Coronary artery (tissue), 2 donors: ENCODE measurements around the gene ACAP3.

Source experiments
- DNase-seq: peaks from one replicate; pipeline ENCODE4 v3.0.0-alpha.2; 2017; ENCODE audit warnings: low spot score
- H3K27ac ChIP-seq, 2 donors: fragments of 200-600 bp; sonication (generic); one replicate each; pipeline ENCODE4 v1.5.1; 2016 to 2019
- H3K4me3 ChIP-seq: fragments of 200-600 bp; sonication (generic); 2 replicates; pipeline ENCODE4 v1.5.1; 2016; ENCODE audit warnings: mild to moderate bottlenecking, moderate library complexity
- TF ChIP-seq, protein P1 (sequence below): fragments of 200-600 bp; sonication (generic); IDR thresholded peaks from one replicate; pipeline ENCODE4 v1.5.1; 2019; ENCODE audit warnings: antibody characterized with exemption

The ACAP3 gene

DNA sequence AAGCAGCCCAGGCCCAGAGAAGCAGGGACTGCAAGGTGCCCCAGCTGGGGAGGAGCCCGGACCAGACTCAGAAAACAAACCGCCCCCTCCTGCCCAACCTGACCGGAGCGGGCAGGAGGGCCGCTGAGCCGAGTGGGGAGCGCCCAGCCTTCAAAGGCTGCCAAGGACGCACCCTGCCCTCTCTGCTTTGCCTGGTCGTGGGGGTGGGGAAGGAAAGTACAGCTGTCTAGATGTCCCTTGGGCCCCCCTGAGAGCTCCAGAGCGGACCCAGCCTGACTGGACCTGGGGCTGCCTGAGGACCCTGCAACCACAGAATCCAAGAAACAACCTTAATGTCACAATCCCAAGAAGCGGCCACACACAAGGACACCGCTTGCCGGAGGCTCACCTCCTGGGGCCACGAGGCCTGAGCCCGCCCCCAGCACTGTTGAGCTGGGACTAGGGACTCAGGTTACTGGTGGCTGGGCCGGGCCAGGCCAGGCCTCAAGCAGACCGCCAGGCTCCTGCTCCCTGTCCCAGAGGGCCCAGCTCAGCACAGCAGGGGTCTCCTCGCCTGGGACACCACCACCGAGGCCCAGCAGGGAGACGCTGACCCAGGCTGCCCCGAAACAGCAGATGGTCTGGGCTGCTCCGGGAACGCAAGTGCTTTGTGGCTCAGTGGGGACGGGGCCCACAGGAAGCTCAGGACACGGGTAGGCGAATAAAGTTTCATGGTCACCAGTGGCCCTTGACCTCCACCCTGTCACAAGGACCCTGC is 40.1 kb upstream of the ACAP3 start:
- TF ChIP-seq, protein P1, sequence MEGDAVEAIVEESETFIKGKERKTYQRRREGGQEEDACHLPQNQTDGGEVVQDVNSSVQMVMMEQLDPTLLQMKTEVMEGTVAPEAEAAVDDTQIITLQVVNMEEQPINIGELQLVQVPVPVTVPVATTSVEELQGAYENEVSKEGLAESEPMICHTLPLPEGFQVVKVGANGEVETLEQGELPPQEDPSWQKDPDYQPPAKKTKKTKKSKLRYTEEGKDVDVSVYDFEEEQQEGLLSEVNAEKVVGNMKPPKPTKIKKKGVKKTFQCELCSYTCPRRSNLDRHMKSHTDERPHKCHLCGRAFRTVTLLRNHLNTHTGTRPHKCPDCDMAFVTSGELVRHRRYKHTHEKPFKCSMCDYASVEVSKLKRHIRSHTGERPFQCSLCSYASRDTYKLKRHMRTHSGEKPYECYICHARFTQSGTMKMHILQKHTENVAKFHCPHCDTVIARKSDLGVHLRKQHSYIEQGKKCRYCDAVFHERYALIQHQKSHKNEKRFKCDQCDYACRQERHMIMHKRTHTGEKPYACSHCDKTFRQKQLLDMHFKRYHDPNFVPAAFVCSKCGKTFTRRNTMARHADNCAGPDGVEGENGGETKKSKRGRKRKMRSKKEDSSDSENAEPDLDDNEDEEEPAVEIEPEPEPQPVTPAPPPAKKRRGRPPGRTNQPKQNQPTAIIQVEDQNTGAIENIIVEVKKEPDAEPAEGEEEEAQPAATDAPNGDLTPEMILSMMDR, result no peak
- H3K4me3 ChIP-seq, result peak overlapping the region; percentile 75
- DNase-seq, result no peak
- peak overlapping the region; percentile 40 to 86 for H3K27ac ChIP-seq

DNA sequence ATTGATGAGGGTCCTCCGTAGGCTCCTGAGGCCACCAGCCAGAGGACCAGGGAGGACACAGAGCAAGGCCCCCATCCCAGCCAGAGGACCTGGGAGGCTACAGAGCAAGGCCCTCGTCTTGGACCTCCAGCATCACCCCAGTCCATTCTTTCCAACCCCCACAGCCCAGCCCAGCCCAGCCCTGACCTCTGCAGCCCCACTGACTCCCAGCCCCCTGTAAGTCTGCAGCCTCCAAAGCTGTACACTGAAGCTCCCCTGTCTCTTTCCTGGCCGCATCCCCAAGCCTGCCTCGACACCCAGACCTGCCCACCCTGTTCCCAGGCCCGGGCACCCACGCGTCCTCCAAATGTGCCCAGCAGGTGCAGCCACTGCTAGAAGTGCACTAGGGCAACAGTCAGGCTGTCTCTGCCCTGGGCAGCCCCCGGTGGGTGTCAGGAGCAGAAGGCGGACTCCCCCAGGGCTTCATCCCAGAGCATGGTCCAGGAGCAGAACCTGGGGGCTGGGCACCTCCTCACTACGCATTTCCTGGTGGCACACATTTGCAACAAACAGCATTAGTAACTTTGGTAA is 39.4 kb upstream of the ACAP3 start:
- no peak for DNase-seq
- Histone ChIP-seq H3K27ac (no peak overlapping the region), H3K4me3 (peak overlapping the region; percentile 75)
- TF ChIP-seq, protein P1, result no peak

DNA sequence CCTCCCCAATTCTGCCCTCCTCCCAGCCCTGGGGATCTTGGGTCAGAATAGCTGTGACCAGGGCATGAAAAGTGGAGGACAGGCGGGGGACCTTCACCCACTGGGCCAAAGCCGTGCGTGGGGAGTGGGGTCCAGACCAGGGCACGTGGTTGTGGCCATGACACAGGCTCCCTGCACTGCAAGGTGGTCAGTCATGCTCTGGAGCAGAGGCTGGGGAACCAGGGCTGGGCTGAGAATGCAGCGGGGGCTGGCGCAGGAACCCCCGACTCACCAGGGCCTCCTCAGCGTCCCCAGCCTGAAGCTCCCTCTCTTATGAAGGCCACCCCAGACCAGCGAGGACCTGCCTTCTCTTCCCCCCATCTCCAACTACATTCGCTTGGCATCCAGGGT is 38.8 kb upstream of the ACAP3 start:
- no peak for DNase-seq
- H3K27ac ChIP-seq, result peak overlapping the region in 1 of 2 donors; percentile 21
- TF ChIP-seq, protein P1, result no peak
- H3K4me3 ChIP-seq, result peak overlapping the region; percentile 24

DNA sequence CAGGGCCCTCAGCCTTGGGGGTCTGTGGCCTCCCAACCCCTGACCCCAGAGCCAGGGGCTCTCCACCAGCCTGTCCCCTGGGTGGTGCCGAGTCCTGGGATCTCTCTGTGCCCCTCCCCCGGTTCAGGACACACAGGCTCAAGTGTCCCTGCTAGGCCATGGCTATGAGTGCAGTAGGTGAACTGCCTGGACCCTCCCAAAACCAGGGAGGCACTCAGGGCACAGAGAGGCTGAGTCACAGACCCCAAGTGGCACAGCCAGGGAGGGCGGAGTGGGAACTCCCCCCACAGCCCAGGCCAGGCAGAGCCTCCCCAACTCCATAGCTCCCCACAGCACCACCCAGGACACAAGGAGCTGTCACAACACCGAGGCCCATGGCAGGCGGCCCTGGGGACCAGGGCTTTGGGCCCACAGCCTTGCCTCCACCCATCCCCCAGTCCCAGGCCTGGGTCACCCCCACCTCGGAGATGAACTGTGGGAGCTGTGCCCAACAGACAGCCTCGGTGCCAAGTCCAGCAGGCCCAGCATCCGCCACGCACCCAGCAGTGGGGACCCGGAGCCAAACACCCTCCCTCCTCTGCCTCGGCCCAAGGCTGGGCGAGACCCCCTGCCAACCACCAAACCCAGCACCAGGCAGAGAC is 38.2 kb upstream of the ACAP3 start:
- peak overlapping the region in 1 of 2 donors; percentile 21 for H3K27ac ChIP-seq
- peak overlapping the region; percentile 24 for H3K4me3 ChIP-seq
- TF ChIP-seq, protein P1, result no peak
- no peak for DNase-seq

DNA sequence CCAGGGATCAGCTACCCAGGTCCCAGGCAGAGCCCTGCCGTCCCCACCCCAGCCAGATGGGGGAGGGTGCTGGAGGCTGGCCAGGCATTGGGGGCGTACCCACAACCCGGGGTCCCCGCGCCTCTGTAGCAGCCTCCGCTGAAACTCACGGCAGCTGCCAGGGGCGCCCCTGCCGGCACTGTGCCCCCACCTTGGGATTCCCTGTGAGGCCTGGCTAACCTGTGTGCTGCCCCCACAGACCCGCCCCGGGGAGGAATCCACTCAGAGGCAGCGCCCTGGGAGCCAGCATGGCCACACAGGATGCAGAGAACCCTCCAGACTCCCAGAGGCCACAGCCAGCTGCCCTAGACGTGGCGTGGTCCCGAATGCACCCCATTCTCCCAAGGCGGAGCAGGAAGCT is 37.7 kb upstream of the ACAP3 start:
- DNase-seq, result no peak
- no peak overlapping the region for H3K4me3 ChIP-seq
- TF ChIP-seq, protein P1, result no peak
- peak overlapping the region in 1 of 2 donors; percentile 5 for H3K27ac ChIP-seq

DNA sequence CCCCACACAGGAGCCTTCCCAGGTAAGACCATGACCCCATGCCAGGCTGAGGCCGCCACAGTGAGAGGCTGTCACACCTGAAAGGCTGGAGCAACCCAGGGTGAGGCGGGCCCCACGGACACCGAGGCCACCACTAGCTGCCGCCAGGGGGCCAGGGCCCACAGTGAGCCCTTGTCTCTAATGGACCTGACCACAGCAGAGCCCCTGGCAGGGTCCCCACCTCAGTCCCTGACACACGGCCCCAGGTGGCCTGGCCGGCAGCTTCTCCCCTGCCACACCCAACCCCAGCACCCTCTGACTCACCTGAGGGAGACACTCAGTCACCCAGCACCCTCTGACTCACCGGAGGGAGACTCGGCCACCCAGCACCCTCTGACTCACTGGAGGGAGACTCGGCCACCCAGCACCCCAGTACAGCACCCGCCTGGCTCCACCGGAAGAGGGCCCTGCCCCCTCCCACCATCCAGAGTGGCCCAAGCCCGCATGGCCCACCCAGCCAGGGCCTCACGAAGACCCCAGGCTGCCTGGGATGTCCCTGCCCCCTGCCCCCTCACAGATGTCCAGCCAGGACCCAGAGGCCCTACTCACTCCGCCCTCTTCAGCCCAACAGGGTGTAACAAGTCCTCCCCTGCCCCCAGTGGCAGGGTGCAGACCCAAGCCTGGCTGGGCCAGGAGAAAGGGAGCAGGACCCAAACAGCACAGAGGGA is 37.1 kb upstream of the ACAP3 start:
- no peak for DNase-seq
- TF ChIP-seq, protein P1, result no peak
- no peak overlapping the region for H3K4me3 ChIP-seq
- H3K27ac ChIP-seq, result peak overlapping the region in 1 of 2 donors; percentile 11
